CD4-positive, alpha-beta T cell (primary cell): Measurements from ENCODE around the gene TMEM174. TPM values are rescaled to one million over a fixed set of nuclear protein-coding genes. Genes with fewer than 3 reads are reported as not detected.
A peak's percentile ranks its signal among the peaks of the same experiment; 100 is the strongest.

Experiments used
- ATAC-seq: fragments of 200-7000 bp; cut with Tn5 transposase; one replicate; pipeline ENCODE4 v1.10.0; 2022; ENCODE audit warnings: mild to moderate bottlenecking; ENCODE audit not compliant: poor library complexity
- CTCF ChIA-PET: fragments of 350-600 bp; sonication (Branson Sonifier 250); formaldehyde crosslinking; loops from one replicate; lab custom pipeline; 2021; ENCODE audit warnings: antibody characterized with exemption, inconsistent platforms; lab: Charles Lee
- POLR2A ChIA-PET: fragments of 350-600 bp; sonication (Branson Sonifier 250); formaldehyde crosslinking; loops from one replicate; lab custom pipeline; 2021; ENCODE audit warnings: antibody characterized with exemption, inconsistent platforms; lab: Charles Lee
- DNase-seq, 14 experiments: peaks; one replicate each; pipeline ENCODE4 v3.0.0-alpha.2; 2013 to 2020; ENCODE audit warnings: mixed read lengths in 2 of 14
- H3K27ac ChIP-seq, 2 donors: one replicate each; pipeline versions ENCODE4 v1.5.1 to v1.7.0; 2013; ENCODE audit warnings: low read length in 2 of 2, low read depth in 1 of 2, mild to moderate bottlenecking in 1 of 2
- H3K27me3 ChIP-seq, 2 experiments: 1 replicate in 1 of 2; 2 replicates in 1 of 2; pipeline versions ENCODE4 v1.6.1 to v1.7.0; 2013; ENCODE audit warnings: low read length in 2 of 2, control low read depth in 1 of 2, mild to moderate bottlenecking in 1 of 2, moderate library complexity in 1 of 2; ENCODE audit not compliant: insufficient read depth in 2 of 2, control insufficient read depth in 1 of 2
- H3K36me3 ChIP-seq: one replicate; pipeline ENCODE4 v1.6.1; 2013; ENCODE audit warnings: low read length, control low read depth; ENCODE audit not compliant: insufficient read depth
- H3K4me1 ChIP-seq: one replicate; pipeline ENCODE4 v1.6.1; 2013; ENCODE audit warnings: low read length, control low read depth; ENCODE audit not compliant: insufficient read depth
- H3K4me3 ChIP-seq: one replicate; pipeline ENCODE4 v1.5.1; 2013; ENCODE audit warnings: mild to moderate bottlenecking, low read length, moderate library complexity
- H3K9me3 ChIP-seq, 2 experiments: 1 replicate in 1 of 2; 2 replicates in 1 of 2; pipeline versions ENCODE4 v1.6.1 to v1.7.0; 2013; ENCODE audit warnings: low read length in 2 of 2, mild to moderate bottlenecking in 2 of 2, control low read depth in 1 of 2, moderate library complexity in 1 of 2; ENCODE audit not compliant: control insufficient read depth in 1 of 2, insufficient read depth in 1 of 2
- H3K27ac Mint-ChIP-seq: one replicate; pipeline ENCODE4 v1.8.0; 2020; ENCODE audit warnings: mixed read lengths
- H3K27me3 Mint-ChIP-seq: one replicate; pipeline ENCODE4 v1.8.0; 2021; ENCODE audit warnings: mixed read lengths
- H3K36me3 Mint-ChIP-seq: one replicate; pipeline ENCODE4 v1.8.0; 2021; ENCODE audit warnings: low read depth, mixed read lengths
- H3K4me1 Mint-ChIP-seq: one replicate; pipeline ENCODE4 v1.8.0; 2021; ENCODE audit warnings: low read depth, mixed read lengths
- H3K4me3 Mint-ChIP-seq: one replicate; pipeline ENCODE4 v1.8.0; 2020; ENCODE audit warnings: mild to moderate bottlenecking, mixed read lengths
- H3K9me3 Mint-ChIP-seq: one replicate; pipeline ENCODE4 v1.8.0; 2020; ENCODE audit warnings: mixed read lengths
- CTCF ChIP-seq: fragments of 200-600 bp; IDR thresholded peaks from one replicate; pipeline ENCODE4 v1.8.0; 2022; ENCODE audit warnings: antibody characterized with exemption, mild to moderate bottlenecking
- intact Hi-C, 2 experiments: fragments of 100-400 bp; cut with DNase I in 1 of 2; cut with micrococcal nuclease in 1 of 2; formaldehyde crosslinking; loops; one replicate each; pipeline versions ENCODE4 v1.15.1 to v1.9.0; 2023 to 2025; cut with DNase I, micrococcal nuclease
- total RNA-seq, 174 experiments: library from RNA in 2 of 174; stranded (reverse) in 2 of 174; gene quantifications; one replicate each; pipeline ENCODE4 v1.2.3 and lab custom pipeline; 2021 to 2026

Gene TMEM174
- total RNA-seq, 2 experiments from 2014 or later: not detected

- CTCF ChIA-PET: no interaction called here
- POLR2A ChIA-PET: interaction anchor here (0.6 kb wide), 1 partner anchor 107 kb away, joined by 3 read pairs; no protein-coding TSS in a partner anchor
- Histone ChIP-seq H3K4me3 (no peak overlapping the region), H3K27me3 (peaks cover 55 to 63% of the 10 kb centered on the region in 2 experiments), H3K9me3 (peaks cover 0 to 6% of the 10 kb centered on the region in 2 experiments), H3K36me3 (no peaks in the 10 kb centered on the region), H3K4me1 (peaks cover 15% of the 10 kb centered on the region), H3K27ac (no peak overlapping the region)
- H3K4me1 Mint-ChIP-seq: peaks cover 36% of the 10 kb centered on the region
- H3K9me3 Mint-ChIP-seq: no peaks in the 10 kb centered on the region
- ATAC-seq: no peak
- H3K36me3 Mint-ChIP-seq: no peaks in the 10 kb centered on the region
- peaks cover 90% of the 10 kb centered on the region for H3K27me3 Mint-ChIP-seq
- DNase-seq: no peak
- no peak overlapping the region for H3K27ac Mint-ChIP-seq
- no peak overlapping the region for H3K4me3 Mint-ChIP-seq
- intact Hi-C loops: no loop called here
- TF ChIP-seq CTCF: no peak
Measured at GRCh38 chr5:73158313-73158712, 14.7 kb upstream of the TMEM174 start.

GRCh38 chr5:73160239-73160671, 12.7 kb upstream of the TMEM174 start:
- H3K4me1 Mint-ChIP-seq: peaks cover 36% of the 10 kb centered on the region
- intact Hi-C loops: no loop called here
- H3K9me3 ChIP-seq: peaks cover 0 to 6% of the 10 kb centered on the region in 2 experiments
- no peaks in the 10 kb centered on the region for H3K36me3 Mint-ChIP-seq
- peaks cover 54 to 68% of the 10 kb centered on the region in 2 experiments for H3K27me3 ChIP-seq
- H3K27me3 Mint-ChIP-seq: peaks cover 87% of the 10 kb centered on the region
- H3K9me3 Mint-ChIP-seq: no peaks in the 10 kb centered on the region
- CTCF ChIA-PET: no interaction called here
- no peaks in the 10 kb centered on the region for H3K36me3 ChIP-seq
- ATAC-seq (peak; percentile 89), DNase-seq (peak in 7 of 14 experiments; percentile 8 to 66 (median 45))
- no peak overlapping the region for H3K4me3 ChIP-seq
- TF ChIP-seq CTCF: no peak
- no peak overlapping the region for H3K27ac ChIP-seq
- POLR2A ChIA-PET: no interaction called here
- H3K27ac Mint-ChIP-seq: peak overlapping the region; percentile 1
- peak overlapping the region; percentile 32 for H3K4me3 Mint-ChIP-seq
- peaks cover 15% of the 10 kb centered on the region for H3K4me1 ChIP-seq

DNA sequence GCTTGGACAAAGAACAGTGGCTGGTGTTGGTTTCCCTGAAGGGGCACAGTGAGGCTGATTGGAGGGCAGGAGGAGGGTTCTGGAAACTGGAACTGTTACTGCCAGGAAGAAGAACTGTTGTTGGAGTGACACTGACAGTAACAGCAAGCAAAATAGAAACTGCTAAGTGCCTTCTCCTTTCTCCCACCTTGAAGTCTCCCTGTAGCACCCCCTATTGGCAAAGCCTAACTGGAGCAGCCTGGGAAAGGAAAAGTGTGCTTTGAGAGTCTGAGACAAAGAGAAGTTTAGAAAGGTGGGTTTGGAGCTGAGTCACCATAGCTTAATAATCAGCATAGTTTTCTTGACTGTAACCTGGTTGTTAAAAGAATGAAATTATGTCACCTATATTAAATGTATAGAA, 2.5 kb upstream of the TMEM174 start:
- CTCF ChIA-PET: no interaction called here
- Mint-ChIP-seq H3K27me3 (peaks cover 100% of the 10 kb centered on the region), H3K4me3 (no peak overlapping the region), H3K36me3 (no peaks in the 10 kb centered on the region), H3K4me1 (no peaks in the 10 kb centered on the region), H3K9me3 (no peaks in the 10 kb centered on the region), H3K27ac (no peak overlapping the region)
- no peak for ATAC-seq
- peaks cover 46 to 63% of the 10 kb centered on the region in 2 experiments for H3K27me3 ChIP-seq
- H3K9me3 ChIP-seq: no peaks in the 10 kb centered on the region
- H3K36me3 ChIP-seq: no peaks in the 10 kb centered on the region
- no peak overlapping the region for H3K27ac ChIP-seq
- DNase-seq: peak in 3 of 14 experiments; percentile 17 to 33 (median 31)
- intact Hi-C loops: no loop called here
- no peak overlapping the region for H3K4me3 ChIP-seq
- no peaks in the 10 kb centered on the region for H3K4me1 ChIP-seq
- POLR2A ChIA-PET: interaction anchor here (0.6 kb wide), 1 partner anchor 85 kb away, joined by 3 read pairs; no protein-coding TSS in a partner anchor
- no peak for TF ChIP-seq CTCF
